Mesenteric fat pad (tissue), 1 donor: ENCODE measurements around the gene TMEM190. TPM values are rescaled to one million over a fixed set of nuclear protein-coding genes. Genes with fewer than 3 reads are reported as not detected.

Experiments used
- DNase-seq: peaks from one replicate; pipeline ENCODE4 v3.0.0-alpha.2; 2020; ENCODE audit warnings: low spot score
- total RNA-seq: library from RNA; stranded (reverse); fragmentation: NEBNext Ultra II Directional; extraction: Animal tissue kit (Norgen Biotek cat#: 25700); gene quantifications from one replicate; pipeline ENCODE4 v1.2.1, GENCODE V29; 2021
- donor health status: DM: yes; HTN: yes; CAD: no.

The TMEM190 gene
- total RNA-seq, 1 donor from 2014 or later = not detected

DNA sequence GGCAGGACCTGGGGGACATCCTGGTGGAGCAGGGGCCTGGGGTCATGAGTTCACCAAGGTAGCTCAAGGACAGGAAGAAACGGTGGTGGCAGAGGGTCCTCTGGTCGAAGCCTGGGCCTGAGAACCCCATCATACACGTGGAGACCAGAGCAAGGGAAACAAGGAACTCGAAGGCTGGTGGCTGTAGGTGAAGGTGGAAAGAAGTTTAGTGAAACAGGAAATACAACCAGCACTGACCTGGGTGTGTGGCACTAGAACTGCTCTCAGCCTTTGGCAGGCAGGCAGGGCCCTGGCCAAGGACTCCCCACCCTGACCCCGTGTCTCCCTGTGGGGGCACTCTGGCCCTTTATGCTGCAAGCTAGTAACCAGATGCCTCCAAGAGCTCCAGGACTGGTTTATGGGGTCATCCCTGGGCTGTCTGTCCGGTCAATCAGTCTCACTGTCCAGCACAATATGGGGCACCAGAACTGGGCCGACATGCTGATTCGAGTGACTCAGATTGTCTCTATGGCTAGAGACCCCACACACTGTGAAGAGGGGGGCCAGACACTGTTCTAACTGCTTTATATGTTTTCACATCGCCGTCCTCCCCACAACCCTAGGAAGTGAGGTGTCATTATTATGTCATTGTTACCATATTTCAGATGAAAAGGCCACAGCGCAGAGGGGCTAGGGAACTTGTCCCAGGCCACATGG lies 25.9 kb upstream of the TMEM190 start:
- no peak for DNase-seq

DNA sequence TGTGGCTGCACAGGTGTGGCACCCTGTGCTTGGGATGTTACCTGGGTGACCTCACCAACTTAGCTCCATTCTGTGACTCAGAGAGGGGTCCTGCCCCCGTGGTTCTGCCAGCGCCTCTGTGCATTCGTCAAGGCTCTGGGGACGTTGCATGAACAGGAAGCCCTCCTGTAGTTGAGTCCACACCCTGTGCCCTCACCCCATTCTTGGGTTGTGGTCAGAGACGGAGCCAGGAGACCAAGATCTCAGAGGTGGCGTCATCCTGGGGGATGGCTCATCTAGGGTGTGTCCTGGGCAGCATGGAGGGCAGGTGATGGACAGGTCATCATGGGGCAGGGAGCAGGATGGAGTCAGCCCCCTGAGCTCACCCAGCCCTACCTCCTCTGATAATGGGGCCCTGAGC lies 24.6 kb upstream of the TMEM190 start:
- DNase-seq = no peak

GRCh38 chr19:55352549-55353145 lies 24.0 kb upstream of the TMEM190 start:
- no peak for DNase-seq

DNA sequence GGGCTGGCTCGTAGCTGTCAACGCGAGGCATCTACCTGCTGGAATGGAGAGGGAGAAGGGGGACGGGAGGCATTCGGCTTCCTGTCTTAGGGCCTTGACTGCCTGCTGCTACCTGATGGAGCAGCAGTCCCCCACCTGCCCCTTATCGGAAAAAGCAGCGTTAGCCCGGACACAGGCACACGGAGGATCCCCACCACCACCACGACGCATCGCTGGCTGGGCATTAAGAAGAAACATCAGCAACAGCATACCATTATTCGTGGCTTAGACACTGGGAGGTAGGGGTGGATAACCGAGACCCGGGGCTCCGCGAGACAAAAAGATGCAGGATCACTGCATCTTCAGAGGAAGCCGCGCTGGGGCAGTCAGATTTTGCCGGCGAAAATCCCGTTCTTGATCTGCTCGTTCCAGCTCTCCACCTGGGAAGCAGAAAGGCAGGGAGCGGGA lies 23.2 kb upstream of the TMEM190 start:
- no peak for DNase-seq

DNA sequence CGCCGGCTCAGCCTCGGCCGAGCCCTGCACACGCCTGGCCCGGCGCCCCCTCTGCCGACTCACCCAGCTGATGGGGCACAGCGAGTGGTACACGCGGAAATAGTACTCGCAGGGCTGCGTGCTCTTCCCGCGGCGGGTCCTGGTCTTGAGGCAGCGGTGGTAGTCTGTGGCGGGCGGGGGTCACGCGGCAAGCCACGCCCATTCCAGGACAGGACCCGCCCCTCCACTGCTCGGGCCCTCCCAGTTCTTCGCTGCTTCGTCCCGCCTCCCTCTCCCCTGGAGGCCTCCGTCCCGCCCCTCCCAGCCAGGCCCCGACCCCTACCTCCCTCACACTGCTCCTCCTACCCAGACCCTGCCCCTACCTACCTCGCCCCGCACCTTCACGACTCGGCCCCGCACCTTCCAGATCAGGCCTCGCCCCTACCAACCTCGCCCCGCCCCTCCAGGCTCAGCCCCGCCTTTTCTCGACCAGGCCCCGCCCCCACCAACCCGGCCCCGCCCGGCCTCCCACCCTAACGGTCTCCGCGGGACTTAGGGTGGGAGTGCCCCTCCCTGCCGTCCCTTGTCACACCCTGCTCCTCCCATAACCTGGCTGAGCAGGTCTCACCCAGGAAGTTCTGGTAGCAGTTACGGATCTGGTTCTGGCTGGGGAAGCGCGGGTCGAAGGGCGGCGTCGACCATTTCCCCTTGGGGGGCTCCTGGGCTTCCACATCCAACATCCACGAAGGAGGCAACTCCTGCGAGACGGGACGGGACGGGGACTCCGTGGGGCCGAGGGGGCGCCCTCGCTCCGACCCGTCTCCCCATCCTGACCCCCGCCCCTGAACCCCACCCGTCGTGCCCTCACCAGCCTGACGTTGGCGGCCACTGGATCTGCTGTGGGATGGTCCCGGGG lies 22.6 kb upstream of the TMEM190 start:
- DNase-seq = no peak

DNA sequence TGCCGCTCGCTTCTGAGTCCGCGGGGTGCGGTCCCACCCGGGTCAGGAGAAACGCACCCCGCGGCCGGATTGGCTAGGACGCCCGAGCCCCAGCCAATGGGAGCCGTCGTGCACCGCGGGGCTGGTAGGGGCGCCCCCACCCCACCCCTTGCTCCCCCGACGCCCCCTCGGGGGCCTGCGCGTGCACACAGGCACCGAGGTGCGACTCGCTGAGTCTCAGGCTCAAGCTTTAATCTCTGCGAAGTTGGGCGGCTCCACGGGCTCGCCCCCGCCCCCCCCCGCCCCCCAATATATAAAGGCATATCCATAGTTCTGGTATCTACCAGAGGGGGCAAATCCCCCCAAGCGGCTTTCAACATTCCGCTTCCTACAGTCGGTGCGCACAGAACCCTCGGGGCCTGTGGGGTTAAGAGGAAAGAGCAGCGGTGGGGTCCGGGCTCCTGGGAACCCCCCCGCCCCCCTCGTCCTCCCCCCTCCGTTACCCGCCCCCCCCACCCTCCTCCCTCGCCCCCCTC lies 21.9 kb upstream of the TMEM190 start, which contains the start of gene COX6B2:
Gene COX6B2, minus strand, starts transcription at position 22 of the 515 bp plus-strand sequence. CDS start 198 bp downstream, outside the sequence.
- DNase-seq = no peak

GRCh38 chr19:55355213-55355821 lies 21.3 kb upstream of the TMEM190 start:
- no peak for DNase-seq

- no peak for DNase-seq
Measured at GRCh38 chr19:55358493-55358892, 18.1 kb upstream of the TMEM190 start.

DNA sequence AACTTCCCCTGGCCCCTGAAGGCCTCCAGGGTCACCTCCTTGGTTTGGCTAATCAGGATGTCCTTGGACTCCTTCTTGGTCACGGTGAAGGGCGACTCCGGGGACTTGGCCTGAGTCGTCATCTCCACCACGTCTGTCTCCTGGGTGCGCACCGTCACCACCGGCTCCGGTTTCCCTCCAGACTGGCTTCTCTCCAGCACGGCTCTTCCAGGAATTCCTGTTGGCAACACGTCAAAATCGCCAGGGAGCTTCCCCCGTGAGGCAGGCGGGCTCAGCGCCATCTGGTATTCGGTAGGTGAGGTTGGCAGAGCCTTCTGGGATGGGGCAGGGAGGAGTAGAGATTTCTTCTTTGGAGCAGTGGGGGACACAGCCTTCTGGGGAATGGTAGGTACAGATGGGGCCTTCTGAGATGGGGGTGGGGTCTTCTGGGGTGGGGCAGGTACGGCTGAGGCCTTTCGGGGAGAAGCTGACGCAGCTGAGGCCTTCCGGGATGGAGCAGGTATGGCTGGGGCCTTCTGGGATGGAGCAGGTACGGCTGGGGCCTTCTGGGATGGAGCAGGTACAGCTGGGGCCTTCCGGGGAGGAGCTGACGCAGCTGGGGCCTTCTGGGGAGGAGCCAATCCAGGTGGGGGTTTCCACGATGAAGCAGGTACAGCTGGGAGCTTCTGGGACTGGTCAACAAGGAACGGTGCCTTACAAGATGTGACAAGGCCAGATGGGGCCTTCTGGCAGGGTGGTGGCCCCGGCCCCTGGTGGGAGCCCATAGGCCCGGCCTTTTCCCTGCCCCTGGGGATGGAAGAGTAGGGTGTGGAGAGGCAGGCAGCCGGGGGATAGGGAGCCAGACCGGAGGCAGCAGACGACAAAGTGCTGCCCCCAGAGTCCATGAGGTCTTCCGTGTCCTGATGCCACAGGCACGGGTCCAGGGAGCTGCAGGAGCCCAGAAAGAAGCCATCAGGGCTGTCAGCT lies 17.4 kb upstream of the TMEM190 start:
- no peak for DNase-seq

DNA sequence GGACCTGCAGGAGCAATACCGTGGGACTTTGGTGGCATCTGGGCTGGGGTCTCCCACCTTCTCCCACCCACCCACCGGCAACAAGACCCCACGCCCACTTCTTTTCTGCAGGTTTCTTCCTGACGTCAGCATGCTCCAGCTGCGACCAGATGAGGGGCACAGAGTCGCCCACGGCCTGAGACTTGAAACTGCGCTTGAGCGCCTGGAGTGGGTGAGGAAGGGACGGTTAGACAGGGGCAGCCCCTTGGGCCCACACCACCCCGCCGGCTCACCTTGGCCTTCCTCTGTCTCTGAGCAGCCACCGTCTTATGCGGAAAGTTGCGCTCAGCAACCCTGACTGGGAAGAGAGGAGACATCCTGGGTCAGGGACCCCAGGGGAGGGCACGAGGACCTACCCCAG lies 15.7 kb upstream of the TMEM190 start:
- DNase-seq = no peak

- no peak for DNase-seq
Measured at GRCh38 chr19:55362174-55362989, 14.2 kb upstream of the TMEM190 start.

DNA sequence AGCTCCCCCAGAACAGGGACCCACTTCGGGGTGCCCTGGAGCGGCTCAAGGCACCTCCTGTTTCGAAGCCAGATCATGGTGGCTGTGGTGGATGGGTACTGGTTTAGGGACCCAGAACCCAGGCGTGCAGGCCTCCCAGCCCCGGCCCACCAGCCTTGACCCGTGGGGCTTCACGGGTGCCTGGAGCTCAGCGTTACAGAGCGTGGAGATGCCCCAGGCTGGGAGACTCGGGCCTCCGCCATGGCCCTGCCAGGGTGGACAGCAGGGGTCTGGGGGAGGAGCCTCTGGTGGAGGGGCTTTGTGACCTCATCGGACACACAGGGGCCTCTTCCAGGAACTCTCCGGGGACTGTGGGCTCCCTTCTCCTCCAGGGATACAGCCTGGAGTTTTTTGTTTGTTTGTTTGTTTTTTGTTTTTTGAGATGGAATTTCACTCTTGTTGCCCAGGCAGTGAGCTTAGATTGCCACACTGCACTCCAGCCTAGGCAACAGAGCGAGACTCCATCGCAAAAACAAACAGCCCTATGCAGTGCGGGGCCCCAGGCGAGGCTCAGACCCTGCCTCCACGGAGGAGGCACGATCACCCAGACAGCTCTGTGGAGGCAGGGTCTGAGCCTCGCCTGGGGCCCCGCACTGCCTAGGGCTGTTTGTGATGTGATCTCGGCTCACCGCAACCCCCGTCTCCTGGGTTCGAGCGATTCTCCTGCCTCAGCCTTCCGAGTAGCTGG lies 13.5 kb upstream of the TMEM190 start, which contains the start of gene GARIN5B:
Gene GARIN5B, minus strand, starts transcription at position 271 of the 727 bp plus-strand sequence. Its CDS starts 194 bp downstream, at position 77.
- DNase-seq = no peak

DNA sequence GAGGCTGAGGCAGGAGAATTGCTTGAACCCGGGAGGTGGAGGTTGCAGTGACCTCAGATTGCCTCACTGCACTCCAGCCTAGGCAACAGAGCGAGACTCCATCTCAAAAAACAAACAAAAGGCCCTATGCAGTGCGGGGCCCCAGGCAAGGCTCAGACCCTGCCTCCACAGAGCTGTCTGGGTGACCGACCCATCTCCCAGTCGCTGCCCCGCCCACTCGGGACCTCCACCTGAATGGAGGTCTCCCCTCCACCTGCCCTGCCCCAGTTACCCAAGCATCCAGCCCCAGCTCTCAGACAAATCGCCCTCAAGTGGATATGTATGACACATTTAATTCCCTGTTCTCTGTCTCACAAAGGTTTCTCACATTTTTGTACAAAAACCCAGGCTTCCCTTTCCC lies 11.4 kb upstream of the TMEM190 start:
- DNase-seq = no peak

- no peak for DNase-seq
Measured at GRCh38 chr19:55365964-55366363, 10.7 kb upstream of the TMEM190 start.

DNA sequence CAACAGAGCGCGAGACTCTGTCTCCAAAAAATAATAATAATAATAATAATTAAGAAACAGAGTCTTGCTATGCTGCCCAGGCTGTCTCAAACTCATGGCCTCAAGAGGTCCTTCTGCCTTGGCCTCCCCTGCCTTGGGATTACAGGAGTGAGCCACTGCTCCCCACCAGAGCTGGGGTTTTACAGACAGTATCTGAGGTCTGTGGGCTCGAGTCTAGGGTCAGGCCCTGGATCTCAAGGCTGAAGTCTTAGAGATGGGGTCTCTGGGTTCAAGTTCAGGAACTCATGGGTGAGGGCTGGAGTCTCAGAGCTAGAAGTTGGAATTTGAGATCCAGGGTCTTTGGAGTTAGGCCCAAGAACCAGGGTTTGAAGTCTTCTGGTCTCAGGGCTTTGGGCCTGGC lies 9.8 kb upstream of the TMEM190 start:
- DNase-seq = no peak

- DNase-seq = no peak
Measured at GRCh38 chr19:55368106-55368505, 8.5 kb upstream of the TMEM190 start.

DNA sequence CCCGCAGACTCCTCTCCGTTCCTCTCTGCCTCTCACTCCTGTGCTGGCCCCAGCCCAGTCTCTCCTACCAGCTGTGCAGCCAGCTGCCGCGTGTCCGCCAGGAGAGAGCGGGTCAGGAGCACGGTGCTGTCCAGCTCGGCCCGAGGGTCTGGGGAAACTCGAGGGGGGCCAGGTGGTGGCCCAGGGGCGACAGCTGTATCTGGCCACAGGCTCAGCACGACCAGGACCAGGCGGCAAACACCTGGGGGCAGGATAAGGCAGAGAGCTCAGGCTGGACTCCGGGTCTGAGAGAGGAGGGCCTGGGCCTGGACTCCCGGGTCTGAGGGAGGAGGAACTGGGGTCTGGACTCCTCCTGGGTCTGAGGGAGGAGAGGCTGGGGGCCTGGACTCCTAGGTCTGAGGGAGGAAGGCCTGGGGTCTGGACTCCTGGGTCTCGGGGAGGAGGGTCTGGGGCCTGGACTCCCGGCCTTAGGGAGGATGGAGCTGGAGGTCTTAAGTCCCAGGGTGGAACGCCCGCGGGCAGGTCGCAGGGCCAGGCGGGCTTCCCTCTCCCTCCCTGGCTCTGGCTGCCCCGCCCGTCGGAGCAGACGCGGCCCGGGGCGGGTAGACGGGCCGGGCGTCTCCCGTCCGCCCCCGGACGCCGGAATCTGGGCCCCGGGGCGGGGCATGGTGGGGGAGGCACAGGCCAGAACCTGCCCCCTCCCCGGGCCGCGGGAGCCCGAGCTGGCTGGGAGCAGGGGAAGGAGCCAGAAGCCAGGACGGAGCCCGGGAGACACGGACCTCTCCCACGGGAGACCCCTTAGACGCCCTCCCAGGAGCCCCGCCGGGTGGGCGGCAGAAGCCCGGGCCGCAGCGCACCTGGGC lies 7.7 kb upstream of the TMEM190 start:
- DNase-seq = no peak
